ENCODE results near the gene ARID4A.
"Not testable (repeated sequence)": the region's sequence is repeated elsewhere in the genome, so short reads cannot be mapped to it uniquely, and the experiment has no call there.

ARID4A gene

GRCh38 chr14:58298477-58299400 is at the start of gene ARID4A:
ARID4A (plus strand) TSS chr14:58298555; CDS start chr14:58299855, 1,300 bp downstream.
- no peak for DNase-seq

- no peak for DNase-seq
Measured at GRCh38 chr14:58249611-58250010, 48.7 kb upstream of the ARID4A start.

DNA sequence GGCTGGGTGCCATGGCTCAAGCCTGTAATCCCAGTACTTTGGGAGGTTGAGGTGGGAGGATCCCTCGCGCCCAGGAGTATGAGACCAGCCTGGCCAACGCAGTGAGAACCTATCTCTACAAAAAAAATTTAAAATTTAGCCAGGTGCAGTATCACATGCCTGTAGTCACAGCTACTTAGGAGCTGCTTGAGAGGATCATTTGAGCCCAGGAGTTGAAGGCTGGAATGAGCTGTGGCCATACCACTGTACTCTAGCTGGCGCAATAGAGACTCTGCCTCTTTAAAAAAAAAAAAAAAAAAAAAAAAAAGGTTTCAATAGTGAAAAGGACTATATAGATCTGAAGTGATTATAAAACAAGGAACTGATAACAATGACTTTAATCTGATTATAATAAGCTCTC is 40.2 kb upstream of the ARID4A start:
- no peak for DNase-seq

- DNase-seq = not testable (repeated sequence)
Measured at GRCh38 chr14:58262005-58262404, 36.4 kb upstream of the ARID4A start.

GRCh38 chr14:58265401-58265800 is 33.0 kb upstream of the ARID4A start:
- no peak for DNase-seq

GRCh38 chr14:58270628-58271027 is 27.7 kb upstream of the ARID4A start:
- DNase-seq = no peak

- no peak for DNase-seq
Measured at GRCh38 chr14:58272588-58273372, 25.6 kb upstream of the ARID4A start.

DNA sequence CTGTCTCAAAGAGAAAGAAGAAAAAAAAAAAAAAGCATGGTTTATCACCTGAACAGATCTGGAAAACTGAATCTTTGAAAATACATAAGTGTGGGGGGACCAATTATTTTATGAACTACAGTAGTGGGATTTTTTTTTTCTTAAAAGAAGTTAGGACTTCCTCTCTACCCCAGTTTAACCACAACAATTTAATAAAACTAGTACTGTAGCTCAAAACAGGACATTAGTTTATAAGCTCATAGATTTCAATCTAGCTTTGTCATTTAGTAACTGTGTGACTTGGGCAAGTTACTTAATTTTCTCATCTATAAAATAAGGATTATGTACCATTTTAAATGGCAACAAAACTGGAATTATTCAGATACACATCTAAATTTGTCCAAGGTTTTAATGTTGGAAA is 23.5 kb upstream of the ARID4A start:
- no peak for DNase-seq

DNA sequence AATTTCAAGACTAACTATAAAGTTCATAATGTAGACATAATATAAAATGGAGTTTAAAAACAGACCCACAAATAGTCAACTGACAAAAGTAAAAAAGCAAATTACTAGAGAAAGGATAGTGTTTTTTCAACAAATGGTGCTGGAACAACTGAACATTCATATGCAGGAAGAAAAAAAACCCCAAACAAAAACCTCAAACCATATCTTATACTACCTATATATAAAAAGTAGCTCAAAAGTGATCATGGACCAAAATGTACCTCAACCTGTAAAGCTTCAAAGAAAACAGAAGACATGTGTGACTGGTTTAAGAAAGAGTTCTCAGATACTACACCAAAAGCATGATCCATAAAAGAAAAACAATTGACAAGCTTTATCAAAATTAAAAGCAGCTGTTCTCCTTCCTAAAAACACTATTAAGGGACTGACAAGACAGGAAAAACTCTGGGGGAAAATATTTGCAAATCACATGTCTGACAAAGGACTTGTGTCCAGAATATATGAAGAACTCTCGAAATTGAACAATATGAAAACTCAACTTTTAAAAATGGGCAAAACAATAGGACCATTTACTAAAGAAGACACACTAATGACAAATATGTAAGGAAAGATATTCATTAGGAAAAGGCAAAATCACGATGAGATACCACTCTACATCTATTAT is 22.7 kb upstream of the ARID4A start:
- no peak for DNase-seq

DNA sequence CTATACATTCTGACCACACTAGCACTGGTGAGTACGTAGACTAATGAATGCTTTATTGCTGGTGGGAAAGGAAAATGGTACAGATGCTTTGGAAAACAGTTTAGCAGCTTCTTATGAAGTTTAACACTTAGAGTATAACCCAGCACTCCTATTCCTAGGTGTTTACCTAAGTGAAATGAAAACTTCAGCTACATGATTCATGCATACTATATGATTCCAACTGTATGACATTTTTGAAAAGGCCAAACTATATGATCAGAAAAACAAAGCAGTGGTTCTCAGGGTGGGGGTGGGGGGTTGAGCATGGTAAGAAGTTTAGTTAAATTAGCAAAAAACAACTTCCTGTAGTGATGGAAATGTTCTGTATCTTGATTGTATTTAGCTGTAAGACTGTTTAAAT is 22.1 kb upstream of the ARID4A start:
- DNase-seq = no peak

GRCh38 chr14:58278177-58278576 is 20.2 kb upstream of the ARID4A start:
- no peak for DNase-seq

DNA sequence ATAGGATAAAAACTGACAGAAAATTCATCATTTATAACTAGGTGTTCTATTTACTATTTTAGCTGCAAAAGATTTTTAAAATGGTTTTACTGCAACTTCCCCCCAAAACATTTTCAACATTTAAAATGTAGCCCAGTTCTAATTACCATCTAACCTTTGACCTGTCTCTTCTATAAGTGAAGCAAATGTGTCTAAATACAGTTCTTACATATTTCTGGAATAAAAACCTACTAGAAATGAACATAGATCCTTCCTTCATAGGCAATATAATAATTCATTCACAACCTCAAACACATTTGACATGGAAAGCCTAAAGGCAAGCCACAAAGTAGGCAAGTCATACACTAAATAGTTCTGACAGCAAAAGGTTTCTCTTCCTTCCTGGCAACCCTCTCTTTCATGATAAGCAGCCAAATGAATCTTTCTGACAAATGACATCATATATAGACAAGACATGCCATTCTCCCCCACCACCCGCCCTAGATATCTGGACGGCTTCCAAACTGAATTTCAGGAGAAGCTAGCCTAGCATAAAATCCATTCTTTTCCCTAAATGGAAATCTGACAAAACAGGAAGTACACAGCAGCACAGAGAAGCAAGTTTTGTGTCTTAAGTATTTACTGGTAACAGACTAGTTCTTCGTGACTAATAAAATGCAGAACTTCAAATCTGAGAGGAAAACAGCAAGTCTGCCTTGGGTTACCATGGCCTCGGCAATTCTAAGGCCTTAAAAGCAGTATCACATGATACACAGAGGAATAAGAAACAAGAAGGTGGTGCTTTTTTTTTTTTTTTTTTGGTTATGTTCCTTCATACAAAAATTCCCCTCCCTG is 17.2 kb upstream of the ARID4A start:
- DNase-seq = no peak

- DNase-seq = no peak
Measured at GRCh38 chr14:58281969-58282368, 16.4 kb upstream of the ARID4A start.

DNA sequence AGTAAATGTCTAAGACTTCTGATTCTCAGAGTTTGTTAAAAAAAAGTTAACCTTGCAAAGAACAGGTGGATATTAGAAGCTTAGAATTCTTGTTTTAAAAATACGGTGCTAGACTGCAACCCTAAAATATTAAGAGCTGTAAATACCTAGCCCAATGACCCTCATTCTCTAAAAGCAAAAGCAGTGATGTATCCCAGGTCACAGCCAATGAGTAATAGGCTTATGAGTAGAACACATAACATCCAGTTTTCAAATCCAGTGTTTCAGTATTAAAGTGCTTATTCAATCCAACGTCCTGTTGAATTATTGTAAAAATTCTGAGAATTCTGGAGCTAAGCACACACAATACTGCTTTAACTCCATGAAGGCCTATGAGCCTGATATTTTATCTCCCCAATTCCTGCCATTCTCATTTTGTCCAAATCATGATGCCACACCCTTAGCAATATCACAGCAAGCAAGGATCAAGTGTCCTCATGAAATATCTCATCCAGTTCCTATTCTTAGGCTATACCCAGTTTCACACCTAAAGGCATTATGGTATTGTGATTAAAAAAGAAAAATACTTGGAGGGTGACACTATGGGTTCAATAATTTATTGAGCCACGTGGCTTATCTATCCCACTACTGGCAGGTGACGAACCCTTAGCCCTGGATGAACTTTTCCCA is 15.3 kb upstream of the ARID4A start:
- no peak for DNase-seq

- DNase-seq = no peak
Measured at GRCh38 chr14:58283730-58284129, 14.6 kb upstream of the ARID4A start.

GRCh38 chr14:58285132-58285531 is 13.2 kb upstream of the ARID4A start:
- DNase-seq = no peak

GRCh38 chr14:58287607-58288042 is 10.7 kb upstream of the ARID4A start:
- DNase-seq = no peak

- no peak for DNase-seq
Measured at GRCh38 chr14:58288106-58288792, 10.1 kb upstream of the ARID4A start.

- no peak for DNase-seq
Measured at GRCh38 chr14:58291646-58292045, 6.7 kb upstream of the ARID4A start.

DNA sequence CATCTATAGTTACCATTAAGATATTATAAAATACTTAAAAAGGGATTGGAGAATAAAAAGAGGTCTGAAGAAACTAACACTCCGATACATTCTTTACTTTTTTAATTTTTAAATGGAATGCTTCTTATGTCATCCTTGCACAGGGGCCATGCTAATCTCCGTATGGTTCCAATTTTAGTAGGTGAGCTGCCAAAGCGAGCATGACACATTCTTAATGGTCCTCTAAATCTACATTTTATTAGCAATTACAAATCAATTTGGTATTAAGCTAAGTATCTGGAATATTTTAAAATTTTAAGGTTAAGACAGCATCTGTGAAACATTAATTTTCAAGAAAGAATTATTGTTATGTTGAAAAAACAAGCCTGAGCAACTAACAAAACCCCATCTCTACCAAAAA is 6.2 kb upstream of the ARID4A start:
- DNase-seq = no peak

DNA sequence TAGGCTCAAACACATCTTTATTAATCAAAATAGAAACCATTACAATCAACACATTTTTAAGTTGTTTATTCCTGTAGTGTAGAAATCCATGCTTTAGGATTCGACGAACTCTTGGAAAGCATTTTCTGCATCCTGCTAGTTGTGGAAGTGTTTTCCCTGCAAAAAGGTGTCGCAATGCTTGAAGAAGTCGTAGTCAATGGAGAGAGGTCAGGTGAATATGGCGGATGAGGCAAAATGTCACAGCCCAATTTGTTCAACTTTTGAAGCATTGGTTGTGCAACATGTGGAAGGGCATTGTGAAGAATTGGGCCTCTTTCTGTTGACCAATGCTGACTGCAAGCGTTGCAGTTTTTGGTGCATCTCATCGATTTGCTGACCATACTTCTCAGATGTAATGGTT is 4.2 kb upstream of the ARID4A start:
- DNase-seq = no peak
